HFF-Myc (cell line): ENCODE measurements around the gene CTNNA3.

Source experiments
- DNase-seq: peaks from one replicate; pipeline ENCODE4 v3.0.0-alpha.2; 2011; ENCODE audit warnings: low read depth; ENCODE audit errors: extremely low read depth
- H3K4me3 ChIP-seq: replicated peaks from 2 replicates; pipeline ENCODE4 v1.5.1; 2011; ENCODE audit warnings: low read depth, mild to moderate bottlenecking, control low read depth, low read length
- CTCF ChIP-seq: IDR thresholded peaks from 2 replicates; pipeline ENCODE4 v1.5.1; 2012; ENCODE audit warnings: mild to moderate bottlenecking, low read depth, low read length, control low read depth; ENCODE audit errors: missing control alignments

CTNNA3 gene

GRCh38 chr10:66805612-66806011, 890.4 kb downstream of the CTNNA3 start:
- H3K4me3 ChIP-seq: no peak overlapping the region
- TF ChIP-seq CTCF: no peak
- no peak for DNase-seq

- no peak overlapping the region for H3K4me3 ChIP-seq
- DNase-seq: no peak
- TF ChIP-seq CTCF: no peak
These were observed 891.0 kb downstream of the CTNNA3 start for GRCh38 chr10:66804962-66805361.

- no peak overlapping the region for H3K4me3 ChIP-seq
- no peak for DNase-seq
- no peak for TF ChIP-seq CTCF
These were observed 892.8 kb downstream of the CTNNA3 start for GRCh38 chr10:66803174-66803573.

GRCh38 chr10:66799474-66799873, 896.5 kb downstream of the CTNNA3 start:
- no peak for DNase-seq
- TF ChIP-seq CTCF: no peak
- no peak overlapping the region for H3K4me3 ChIP-seq

GRCh38 chr10:66795866-66796265, 900.1 kb downstream of the CTNNA3 start:
- H3K4me3 ChIP-seq: no peak overlapping the region
- no peak for DNase-seq

GRCh38 chr10:66792441-66792840, 903.6 kb downstream of the CTNNA3 start:
- no peak overlapping the region for H3K4me3 ChIP-seq
- no peak for TF ChIP-seq CTCF
- no peak for DNase-seq

More at GRCh38 chr10:66795866-66796265, 900.1 kb downstream of the CTNNA3 start:
- no peak for TF ChIP-seq CTCF

- DNase-seq: no peak
These were observed 907.6 kb downstream of the CTNNA3 start for GRCh38 chr10:66788178-66788987.

More at GRCh38 chr10:66788178-66788987, 907.6 kb downstream of the CTNNA3 start:
- TF ChIP-seq CTCF: no peak
- no peak overlapping the region for H3K4me3 ChIP-seq
